Liver (tissue), 9 donors: ENCODE measurements around the gene DCHS2. TPM values are rescaled to one million over a fixed set of nuclear protein-coding genes. Genes with fewer than 3 reads are reported as not detected.

Experiments
- DNase-seq: peaks from one replicate; pipeline ENCODE4 v3.0.0-alpha.2; 2017; ENCODE audit warnings: low spot score
- H3K27ac ChIP-seq, 2 donors: one replicate each; pipeline ENCODE4 v1.7.0; 2013; ENCODE audit warnings: inconsistent platforms in 2 of 2, low read length in 2 of 2, control low read depth in 1 of 2, low read depth in 1 of 2, mild to moderate bottlenecking in 1 of 2
- H3K27me3 ChIP-seq, 4 donors: one replicate each; pipeline versions ENCODE4 v1.6.1 to v1.7.0; 2013; ENCODE audit warnings: low read length in 3 of 4, inconsistent platforms in 1 of 4, mild to moderate bottlenecking in 1 of 4, moderate library complexity in 1 of 4; ENCODE audit not compliant: control insufficient read depth in 4 of 4, insufficient read depth in 4 of 4
- H3K36me3 ChIP-seq, 4 donors: one replicate each; pipeline versions ENCODE4 v1.6.1 to v1.7.0; 2013; ENCODE audit warnings: low read length in 3 of 4, mild to moderate bottlenecking in 3 of 4, low read depth in 1 of 4, moderate library complexity in 1 of 4; ENCODE audit not compliant: control insufficient read depth in 4 of 4, insufficient read depth in 3 of 4
- H3K4me1 ChIP-seq, 4 donors: one replicate each; pipeline versions ENCODE4 v1.6.1 to v1.7.0; 2013; ENCODE audit warnings: low read length in 3 of 4, mild to moderate bottlenecking in 3 of 4, moderate library complexity in 1 of 4; ENCODE audit not compliant: control insufficient read depth in 4 of 4, insufficient read depth in 4 of 4
- H3K4me3 ChIP-seq, 3 donors: one replicate each; pipeline versions ENCODE4 v1.6.1 to v1.7.0; 2013; ENCODE audit warnings: low read length in 3 of 3, control low read depth in 1 of 3, low read depth in 1 of 3, mild to moderate bottlenecking in 1 of 3
- H3K9ac ChIP-seq, 2 donors: one replicate each; pipeline ENCODE4 v1.7.0; 2013; ENCODE audit warnings: low read length in 2 of 2, mild to moderate bottlenecking in 2 of 2, moderate library complexity in 2 of 2, control low read depth in 1 of 2, low read depth in 1 of 2
- H3K9me3 ChIP-seq, 4 donors: one replicate each; pipeline versions ENCODE4 v1.6.1 to v1.7.0; 2013; ENCODE audit warnings: low read length in 3 of 4; ENCODE audit not compliant: control insufficient read depth in 4 of 4
- FOXA1 ChIP-seq: IDR thresholded peaks from 2 replicates; pipeline ENCODE4 v1.6.1; 2016; ENCODE audit warnings: antibody characterized with exemption
- HNF4A ChIP-seq, 2 donors: conservative IDR thresholded peaks; 2 replicates each; pipeline ENCODE4 v1.6.1; 2016; ENCODE audit warnings: antibody characterized with exemption in 2 of 2, mild to moderate bottlenecking in 2 of 2
- JUND ChIP-seq, 2 donors: IDR thresholded peaks; 2 replicates each; pipeline ENCODE4 v1.6.1; 2016; ENCODE audit warnings: antibody characterized with exemption in 2 of 2
- NR2F2 ChIP-seq: IDR thresholded peaks from 2 replicates; pipeline ENCODE4 v1.6.1; 2016; ENCODE audit warnings: antibody characterized with exemption
- RXRA ChIP-seq, 2 donors: IDR thresholded peaks; 2 replicates each; pipeline ENCODE4 v1.6.1; 2017 to 2018; ENCODE audit warnings: antibody characterized with exemption in 2 of 2, mild to moderate bottlenecking in 1 of 2
- SP1 ChIP-seq: IDR thresholded peaks from 2 replicates; pipeline ENCODE4 v1.6.1; 2018; ENCODE audit warnings: antibody characterized with exemption, mild to moderate bottlenecking
- YY1 ChIP-seq: IDR thresholded peaks from 2 replicates; pipeline ENCODE4 v1.6.1; 2016; ENCODE audit warnings: antibody characterized with exemption, mild to moderate bottlenecking
- WGBS: extraction: QIAGEN DNeasy Blood & Tissue Kit; methylation state at CpG from one replicate; pipeline ENCODE4 v1.1.7; 2013; 5-methylcytosine and 5-hydroxymethylcytosine counted together
- polyA plus RNA-seq, 2 donors: library from polyadenylated mRNA; stranded (reverse) in 1 of 2; unstranded in 1 of 2; fragments of 200-250 nt in 1 of 2; fragments of >200 nt in 1 of 2; fragmentation: Nextera tagmentation in 1 of 2; extraction: Ambion mirVana in 1 of 2; gene quantifications; one replicate each; pipeline versions ENCODE4 v1.2.1 to v1.2.3, GENCODE V29; 2013 to 2015
- total RNA-seq, 2 donors: library from RNA; depleted of rRNA; stranded (reverse); fragments of >200 nt; gene quantifications; one replicate each; pipeline ENCODE4 v1.2.3, GENCODE V29; 2014
- TF ChIP-seq, protein P1 (sequence below): IDR thresholded peaks from 2 replicates; pipeline ENCODE4 v1.6.1; 2016; ENCODE audit warnings: antibody characterized with exemption, mild to moderate bottlenecking
- TF ChIP-seq, protein P2 (sequence below): IDR thresholded peaks from 2 replicates; pipeline ENCODE4 v1.6.1; 2016; ENCODE audit warnings: antibody characterized with exemption
- TF ChIP-seq, protein P3 (sequence below): fragments of 150-350 bp; IDR thresholded peaks from 2 replicates; pipeline ENCODE4 v1.5.1; 2017; ENCODE audit warnings: improper control_type of control experiment, low read depth, low read length; ENCODE audit not compliant: missing input control
- TF ChIP-seq, protein P4 (sequence below): IDR thresholded peaks from 2 replicates; pipeline ENCODE4 v1.6.1; 2016; ENCODE audit warnings: antibody characterized with exemption
- donor health status: healthy.
- donor health status: healthy.
- donor health status: healthy.
- donor health status: healthy.
- donor health status: healthy.

The DCHS2 gene
- total and polyA plus RNA-seq, 4 donors: 0.07 to 0.50 (median 0.09) TPM; not detected in 1

DNA sequence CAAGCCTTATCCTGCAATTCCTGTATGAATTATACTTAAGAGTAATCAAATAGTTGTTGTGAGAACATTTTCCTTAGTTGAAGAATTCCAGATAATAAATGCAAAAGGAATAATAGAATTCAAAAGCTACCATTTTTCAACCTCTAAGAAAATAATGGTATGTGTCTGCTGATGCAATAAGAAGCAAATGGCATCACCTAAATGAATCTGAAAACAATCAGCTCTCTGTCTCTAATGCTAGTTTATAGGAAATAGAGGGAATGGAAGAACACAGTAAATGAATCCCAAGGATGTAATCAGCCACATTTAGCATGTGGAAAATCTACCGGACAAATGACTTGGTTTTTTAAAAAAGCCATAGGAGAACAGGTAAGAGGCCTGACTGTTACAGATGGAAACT is 115.1 kb downstream of the DCHS2 start (continued):
- TF ChIP-seq, protein P1, sequence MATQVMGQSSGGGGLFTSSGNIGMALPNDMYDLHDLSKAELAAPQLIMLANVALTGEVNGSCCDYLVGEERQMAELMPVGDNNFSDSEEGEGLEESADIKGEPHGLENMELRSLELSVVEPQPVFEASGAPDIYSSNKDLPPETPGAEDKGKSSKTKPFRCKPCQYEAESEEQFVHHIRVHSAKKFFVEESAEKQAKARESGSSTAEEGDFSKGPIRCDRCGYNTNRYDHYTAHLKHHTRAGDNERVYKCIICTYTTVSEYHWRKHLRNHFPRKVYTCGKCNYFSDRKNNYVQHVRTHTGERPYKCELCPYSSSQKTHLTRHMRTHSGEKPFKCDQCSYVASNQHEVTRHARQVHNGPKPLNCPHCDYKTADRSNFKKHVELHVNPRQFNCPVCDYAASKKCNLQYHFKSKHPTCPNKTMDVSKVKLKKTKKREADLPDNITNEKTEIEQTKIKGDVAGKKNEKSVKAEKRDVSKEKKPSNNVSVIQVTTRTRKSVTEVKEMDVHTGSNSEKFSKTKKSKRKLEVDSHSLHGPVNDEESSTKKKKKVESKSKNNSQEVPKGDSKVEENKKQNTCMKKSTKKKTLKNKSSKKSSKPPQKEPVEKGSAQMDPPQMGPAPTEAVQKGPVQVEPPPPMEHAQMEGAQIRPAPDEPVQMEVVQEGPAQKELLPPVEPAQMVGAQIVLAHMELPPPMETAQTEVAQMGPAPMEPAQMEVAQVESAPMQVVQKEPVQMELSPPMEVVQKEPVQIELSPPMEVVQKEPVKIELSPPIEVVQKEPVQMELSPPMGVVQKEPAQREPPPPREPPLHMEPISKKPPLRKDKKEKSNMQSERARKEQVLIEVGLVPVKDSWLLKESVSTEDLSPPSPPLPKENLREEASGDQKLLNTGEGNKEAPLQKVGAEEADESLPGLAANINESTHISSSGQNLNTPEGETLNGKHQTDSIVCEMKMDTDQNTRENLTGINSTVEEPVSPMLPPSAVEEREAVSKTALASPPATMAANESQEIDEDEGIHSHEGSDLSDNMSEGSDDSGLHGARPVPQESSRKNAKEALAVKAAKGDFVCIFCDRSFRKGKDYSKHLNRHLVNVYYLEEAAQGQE: no peak
- TF ChIP-seq FOXA1 (no peak), JUND (IDR thresholded peaks at IDR 0.05) (no peak), HNF4A (conservative IDR thresholded peaks at IDR 0.05) (no peak)
- TF ChIP-seq, protein P2, sequence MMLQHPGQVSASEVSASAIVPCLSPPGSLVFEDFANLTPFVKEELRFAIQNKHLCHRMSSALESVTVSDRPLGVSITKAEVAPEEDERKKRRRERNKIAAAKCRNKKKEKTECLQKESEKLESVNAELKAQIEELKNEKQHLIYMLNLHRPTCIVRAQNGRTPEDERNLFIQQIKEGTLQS: no peak

DNA sequence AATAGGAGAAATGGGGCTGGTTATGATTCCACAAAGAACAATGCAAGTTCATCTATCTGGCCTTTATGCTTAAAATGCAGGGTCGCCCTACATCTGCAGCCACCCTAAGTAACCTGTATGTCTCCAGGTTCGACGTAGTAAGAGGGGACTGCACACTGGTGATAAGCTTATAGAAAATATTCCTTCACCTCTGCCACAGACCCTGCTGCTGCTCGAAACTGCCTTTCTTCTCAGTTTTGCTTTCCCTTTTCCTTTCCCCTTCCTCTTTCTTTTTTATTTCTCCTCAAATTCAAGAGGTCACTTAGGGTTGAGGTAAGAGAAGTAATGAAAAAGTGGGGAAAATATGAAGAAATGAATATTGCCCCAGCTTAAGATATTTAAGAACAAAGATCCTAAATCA is 123.5 kb downstream of the DCHS2 start:
- no peaks in the 10 kb centered on the region for H3K4me1 ChIP-seq
- H3K9ac ChIP-seq: no peak overlapping the region
- H3K9me3 ChIP-seq: no peaks in the 10 kb centered on the region
- TF ChIP-seq, protein P3, sequence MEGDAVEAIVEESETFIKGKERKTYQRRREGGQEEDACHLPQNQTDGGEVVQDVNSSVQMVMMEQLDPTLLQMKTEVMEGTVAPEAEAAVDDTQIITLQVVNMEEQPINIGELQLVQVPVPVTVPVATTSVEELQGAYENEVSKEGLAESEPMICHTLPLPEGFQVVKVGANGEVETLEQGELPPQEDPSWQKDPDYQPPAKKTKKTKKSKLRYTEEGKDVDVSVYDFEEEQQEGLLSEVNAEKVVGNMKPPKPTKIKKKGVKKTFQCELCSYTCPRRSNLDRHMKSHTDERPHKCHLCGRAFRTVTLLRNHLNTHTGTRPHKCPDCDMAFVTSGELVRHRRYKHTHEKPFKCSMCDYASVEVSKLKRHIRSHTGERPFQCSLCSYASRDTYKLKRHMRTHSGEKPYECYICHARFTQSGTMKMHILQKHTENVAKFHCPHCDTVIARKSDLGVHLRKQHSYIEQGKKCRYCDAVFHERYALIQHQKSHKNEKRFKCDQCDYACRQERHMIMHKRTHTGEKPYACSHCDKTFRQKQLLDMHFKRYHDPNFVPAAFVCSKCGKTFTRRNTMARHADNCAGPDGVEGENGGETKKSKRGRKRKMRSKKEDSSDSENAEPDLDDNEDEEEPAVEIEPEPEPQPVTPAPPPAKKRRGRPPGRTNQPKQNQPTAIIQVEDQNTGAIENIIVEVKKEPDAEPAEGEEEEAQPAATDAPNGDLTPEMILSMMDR: no peak
- no peaks in the 10 kb centered on the region for H3K36me3 ChIP-seq
- no peak for DNase-seq
- H3K27ac ChIP-seq: no peak overlapping the region
- 64% methylated on average over 4 of the region's 4 CpGs for WGBS
- peaks cover 0 to 4% (median 0%) of the 10 kb centered on the region in 4 donors for H3K27me3 ChIP-seq
- H3K4me3 ChIP-seq: no peak overlapping the region

DNA sequence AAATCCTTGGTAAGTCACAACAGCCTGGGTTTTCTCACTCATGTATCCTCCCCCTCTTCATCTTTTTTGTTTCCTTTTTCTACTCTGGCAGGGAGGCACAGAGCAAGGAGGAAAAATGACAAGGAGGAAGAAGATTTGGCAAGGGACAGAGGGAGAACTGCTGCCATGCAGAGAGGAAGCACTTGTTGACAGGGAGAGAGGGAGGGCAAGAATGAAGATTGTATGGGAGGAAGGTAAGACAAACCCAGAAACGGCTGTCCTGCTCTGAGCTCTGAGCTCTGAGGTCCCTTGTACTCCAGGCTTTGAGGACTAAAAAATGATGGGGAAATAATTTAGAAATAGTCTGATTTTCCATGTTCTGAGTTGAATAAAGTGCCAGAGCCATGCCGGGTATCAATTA is 123.9 kb downstream of the DCHS2 start:
- Histone ChIP-seq H3K36me3 (no peaks in the 10 kb centered on the region), H3K9ac (no peak overlapping the region), H3K4me1 (no peaks in the 10 kb centered on the region), H3K9me3 (no peaks in the 10 kb centered on the region), H3K4me3 (no peak overlapping the region), H3K27ac (no peak overlapping the region), H3K27me3 (peaks cover 0 to 4% (median 0%) of the 10 kb centered on the region in 4 donors)
- no peak for DNase-seq
- WGBS: 60% methylated on average over 2 of the region's 2 CpGs
- TF ChIP-seq YY1 (no peak), SP1 (no peak), NR2F2 (no peak), RXRA (IDR thresholded peaks at IDR 0.05) (no peak)
- TF ChIP-seq, protein P4, sequence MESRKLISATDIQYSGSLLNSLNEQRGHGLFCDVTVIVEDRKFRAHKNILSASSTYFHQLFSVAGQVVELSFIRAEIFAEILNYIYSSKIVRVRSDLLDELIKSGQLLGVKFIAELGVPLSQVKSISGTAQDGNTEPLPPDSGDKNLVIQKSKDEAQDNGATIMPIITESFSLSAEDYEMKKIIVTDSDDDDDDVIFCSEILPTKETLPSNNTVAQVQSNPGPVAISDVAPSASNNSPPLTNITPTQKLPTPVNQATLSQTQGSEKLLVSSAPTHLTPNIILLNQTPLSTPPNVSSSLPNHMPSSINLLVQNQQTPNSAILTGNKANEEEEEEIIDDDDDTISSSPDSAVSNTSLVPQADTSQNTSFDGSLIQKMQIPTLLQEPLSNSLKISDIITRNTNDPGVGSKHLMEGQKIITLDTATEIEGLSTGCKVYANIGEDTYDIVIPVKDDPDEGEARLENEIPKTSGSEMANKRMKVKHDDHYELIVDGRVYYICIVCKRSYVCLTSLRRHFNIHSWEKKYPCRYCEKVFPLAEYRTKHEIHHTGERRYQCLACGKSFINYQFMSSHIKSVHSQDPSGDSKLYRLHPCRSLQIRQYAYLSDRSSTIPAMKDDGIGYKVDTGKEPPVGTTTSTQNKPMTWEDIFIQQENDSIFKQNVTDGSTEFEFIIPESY: no peak
